Head of caudate nucleus (tissue), 42 donors: ENCODE results near the gene SERPINA5.

Source experiments
- DNase-seq, 42 donors: peaks; one replicate each; pipeline versions ENCODE4 v3.0.0 to v3.0.0-alpha.2; 2020 to 2021; ENCODE audit warnings: mixed read lengths in 7 of 42
- intact Hi-C: fragments of 100-400 bp; cut with DNase I; formaldehyde crosslinking; loops from one replicate; pipeline ENCODE4 v1.15.0; 2022

The SERPINA5 gene

GRCh38 chr14:94615254-94615653 lies 34.0 kb downstream of the SERPINA5 start:
- intact Hi-C loops, result no loop called here
- no peak for DNase-seq

GRCh38 chr14:94615823-94616570 lies 34.8 kb downstream of the SERPINA5 start:
- DNase-seq, result no peak
- intact Hi-C loops, result no loop called here

- DNase-seq, result no peak
- intact Hi-C loops, result no loop called here
Measured at GRCh38 chr14:94617366-94617941, 36.2 kb downstream of the SERPINA5 start.

GRCh38 chr14:94617988-94618822 lies 37.0 kb downstream of the SERPINA5 start:
- intact Hi-C loops, result no loop called here
- DNase-seq, result no peak

GRCh38 chr14:94619297-94619696 lies 38.1 kb downstream of the SERPINA5 start:
- DNase-seq, result no peak
- intact Hi-C loops, result no loop called here

GRCh38 chr14:94620597-94620996 lies 39.4 kb downstream of the SERPINA5 start:
- intact Hi-C loops, result no loop called here
- no peak for DNase-seq

GRCh38 chr14:94621358-94622134 lies 40.3 kb downstream of the SERPINA5 start:
- DNase-seq, result no peak
- intact Hi-C loops, result no loop called here

GRCh38 chr14:94622653-94623421 lies 41.6 kb downstream of the SERPINA5 start:
- intact Hi-C loops, result no loop called here
- no peak for DNase-seq

GRCh38 chr14:94623422-94623809 lies 42.2 kb downstream of the SERPINA5 start:
- no peak for DNase-seq
- intact Hi-C loops, result no loop called here

GRCh38 chr14:94623856-94624499 lies 42.8 kb downstream of the SERPINA5 start:
- DNase-seq, result no peak
- intact Hi-C loops, result no loop called here

- intact Hi-C loops, result no loop called here
- no peak for DNase-seq
Measured at GRCh38 chr14:94624537-94625352, 43.5 kb downstream of the SERPINA5 start.

GRCh38 chr14:94625353-94625635 lies 44.1 kb downstream of the SERPINA5 start:
- DNase-seq, result no peak
- intact Hi-C loops, result no loop called here

- intact Hi-C loops, result no loop called here
- DNase-seq, result no peak
Measured at GRCh38 chr14:94628578-94628977, 47.4 kb downstream of the SERPINA5 start.

- intact Hi-C loops, result no loop called here
- DNase-seq, result no peak
Measured at GRCh38 chr14:94630396-94630795, 49.2 kb downstream of the SERPINA5 start.

- intact Hi-C loops, result no loop called here
Measured at GRCh38 chr14:94631050-94631449, 49.8 kb downstream of the SERPINA5 start.

GRCh38 chr14:94631536-94632304 lies 50.5 kb downstream of the SERPINA5 start:
- DNase-seq, result peak in 2 of 42 donors; percentile 1 to 2
- intact Hi-C loops, result no loop called here

More at GRCh38 chr14:94631050-94631449, 49.8 kb downstream of the SERPINA5 start:
- DNase-seq, result no peak

GRCh38 chr14:94632305-94632590 lies 51.0 kb downstream of the SERPINA5 start:
- intact Hi-C loops, result no loop called here
- peak in 2 of 42 donors; percentile 7 to 10 for DNase-seq
